Activated T-cell treated with anti-CD3 and anti-CD28 coated beads, Interleukin-2, amount 50 U/mL, for 4 hours (primary cell): Measurements from ENCODE around the gene REPS1. TPM values are rescaled to one million over a fixed set of nuclear protein-coding genes. Genes with fewer than 3 reads are reported as not detected.

Experiments
- ATAC-seq, 2 donors: fragments of 200-7000 bp; cut with Tn5 transposase; one replicate each; pipeline ENCODE4 v1.10.0; 2021
- DNase-seq: peaks from one replicate; pipeline ENCODE4 v3.0.0-alpha.2; 2020
- H3K27me3 Mint-ChIP-seq: one replicate; pipeline ENCODE4 v1.8.0; 2021; ENCODE audit warnings: low read depth, mixed read lengths
- H3K36me3 Mint-ChIP-seq: one replicate; pipeline ENCODE4 v1.8.0; 2022; ENCODE audit warnings: mixed read lengths; ENCODE audit not compliant: insufficient read depth
- H3K4me1 Mint-ChIP-seq: one replicate; pipeline ENCODE4 v1.8.0; 2021; ENCODE audit warnings: low read depth, mixed read lengths
- H3K4me3 Mint-ChIP-seq: one replicate; pipeline ENCODE4 v1.8.0; 2021; ENCODE audit warnings: mild to moderate bottlenecking, moderate library complexity, mixed read lengths
- H3K9me3 Mint-ChIP-seq: one replicate; pipeline ENCODE4 v1.8.0; 2021; ENCODE audit warnings: mixed read lengths
- total RNA-seq, 3 donors: library from RNA; stranded (reverse); gene quantifications; one replicate each; pipeline ENCODE4 v1.2.1, GENCODE V29; 2021

The REPS1 gene
- total RNA-seq, 3 donors from 2014 or later, result 58.5 to 62.4 (median 58.6) TPM

GRCh38 chr6:138907167-138907566, 80.9 kb downstream of the REPS1 start:
- Mint-ChIP-seq H3K4me3 (no peak overlapping the region), H3K36me3 (peaks cover 45% of the 10 kb centered on the region), H3K9me3 (no peaks in the 10 kb centered on the region), H3K27me3 (no peaks in the 10 kb centered on the region), H3K4me1 (no peaks in the 10 kb centered on the region)
- DNase-seq, result no peak
- no peak for ATAC-seq

GRCh38 chr6:138897031-138897430, 91.0 kb downstream of the REPS1 start:
- ATAC-seq (no peak), DNase-seq (no peak)
- Mint-ChIP-seq H3K4me3 (no peak overlapping the region), H3K36me3 (peaks cover 38% of the 10 kb centered on the region), H3K9me3 (no peaks in the 10 kb centered on the region), H3K27me3 (no peaks in the 10 kb centered on the region), H3K4me1 (no peaks in the 10 kb centered on the region)

GRCh38 chr6:138896104-138896756, 91.8 kb downstream of the REPS1 start:
- ATAC-seq (no peak), DNase-seq (no peak)
- Mint-ChIP-seq H3K36me3 (peaks cover 31% of the 10 kb centered on the region), H3K27me3 (no peaks in the 10 kb centered on the region), H3K9me3 (no peaks in the 10 kb centered on the region), H3K4me3 (no peak overlapping the region), H3K4me1 (no peaks in the 10 kb centered on the region)

- Mint-ChIP-seq H3K9me3 (no peaks in the 10 kb centered on the region), H3K4me3 (no peak overlapping the region)
- ATAC-seq, result no peak
These were observed 96.6 kb downstream of the REPS1 start for GRCh38 chr6:138891255-138891986.

GRCh38 chr6:138885156-138885819, 102.8 kb downstream of the REPS1 start:
- ATAC-seq (no peak), DNase-seq (no peak)
- Mint-ChIP-seq H3K4me3 (no peak overlapping the region), H3K36me3 (no peaks in the 10 kb centered on the region), H3K4me1 (no peaks in the 10 kb centered on the region), H3K9me3 (no peaks in the 10 kb centered on the region), H3K27me3 (no peaks in the 10 kb centered on the region)

More at GRCh38 chr6:138891255-138891986, 96.6 kb downstream of the REPS1 start:
- Mint-ChIP-seq H3K27me3 (no peaks in the 10 kb centered on the region), H3K4me1 (no peaks in the 10 kb centered on the region), H3K36me3 (no peaks in the 10 kb centered on the region)
- DNase-seq, result no peak

GRCh38 chr6:138882369-138883017, 105.6 kb downstream of the REPS1 start:
- Mint-ChIP-seq H3K4me1 (no peaks in the 10 kb centered on the region), H3K27me3 (no peaks in the 10 kb centered on the region), H3K36me3 (no peaks in the 10 kb centered on the region), H3K9me3 (no peaks in the 10 kb centered on the region), H3K4me3 (no peak overlapping the region)
- ATAC-seq (peak in 1 of 2 donors; percentile 35), DNase-seq (no peak)

GRCh38 chr6:138873191-138873590, 114.9 kb downstream of the REPS1 start:
- Mint-ChIP-seq H3K4me1 (no peaks in the 10 kb centered on the region), H3K4me3 (no peak overlapping the region), H3K36me3 (no peaks in the 10 kb centered on the region), H3K27me3 (no peaks in the 10 kb centered on the region), H3K9me3 (no peaks in the 10 kb centered on the region)
- ATAC-seq (no peak), DNase-seq (no peak)

- H3K4me3 Mint-ChIP-seq, result no peak overlapping the region
- no peaks in the 10 kb centered on the region for H3K27me3 Mint-ChIP-seq
- DNase-seq (no peak), ATAC-seq (no peak)
- no peaks in the 10 kb centered on the region for H3K4me1 Mint-ChIP-seq
- H3K36me3 Mint-ChIP-seq, result no peaks in the 10 kb centered on the region
- no peaks in the 10 kb centered on the region for H3K9me3 Mint-ChIP-seq
These were observed 118.7 kb downstream of the REPS1 start for GRCh38 chr6:138869398-138869797.

- Mint-ChIP-seq H3K4me3 (no peak overlapping the region), H3K9me3 (no peaks in the 10 kb centered on the region), H3K27me3 (peaks cover 1% of the 10 kb centered on the region), H3K36me3 (no peaks in the 10 kb centered on the region), H3K4me1 (no peaks in the 10 kb centered on the region)
- no peak for ATAC-seq
- DNase-seq, result no peak
These were observed 119.9 kb downstream of the REPS1 start for GRCh38 chr6:138868181-138868580.

- Mint-ChIP-seq H3K9me3 (no peaks in the 10 kb centered on the region), H3K4me1 (no peaks in the 10 kb centered on the region), H3K36me3 (no peaks in the 10 kb centered on the region), H3K27me3 (peaks cover 10% of the 10 kb centered on the region), H3K4me3 (no peak overlapping the region)
- ATAC-seq (no peak), DNase-seq (no peak)
These were observed 122.5 kb downstream of the REPS1 start for GRCh38 chr6:138865480-138866109.

- Mint-ChIP-seq H3K27me3 (peaks cover 10% of the 10 kb centered on the region), H3K36me3 (no peaks in the 10 kb centered on the region), H3K4me3 (no peak overlapping the region), H3K4me1 (no peaks in the 10 kb centered on the region), H3K9me3 (no peaks in the 10 kb centered on the region)
- ATAC-seq, result no peak
- DNase-seq, result no peak
These were observed 123.6 kb downstream of the REPS1 start for GRCh38 chr6:138864343-138864890.

- H3K4me1 Mint-ChIP-seq, result no peaks in the 10 kb centered on the region
- DNase-seq, result no peak
- H3K36me3 Mint-ChIP-seq, result no peaks in the 10 kb centered on the region
- no peak for ATAC-seq
- no peak overlapping the region for H3K4me3 Mint-ChIP-seq
- H3K9me3 Mint-ChIP-seq, result no peaks in the 10 kb centered on the region
- H3K27me3 Mint-ChIP-seq, result peaks cover 12% of the 10 kb centered on the region
These were observed 124.7 kb downstream of the REPS1 start for GRCh38 chr6:138863321-138863720.

GRCh38 chr6:138862456-138862855, 125.6 kb downstream of the REPS1 start:
- Mint-ChIP-seq H3K9me3 (no peaks in the 10 kb centered on the region), H3K36me3 (no peaks in the 10 kb centered on the region), H3K4me3 (no peak overlapping the region), H3K27me3 (peaks cover 12% of the 10 kb centered on the region), H3K4me1 (no peaks in the 10 kb centered on the region)
- DNase-seq, result no peak
- ATAC-seq, result no peak

GRCh38 chr6:138857775-138858174, 130.3 kb downstream of the REPS1 start:
- no peak overlapping the region for H3K4me3 Mint-ChIP-seq
- H3K4me1 Mint-ChIP-seq, result no peaks in the 10 kb centered on the region
- H3K27me3 Mint-ChIP-seq, result peaks cover 10% of the 10 kb centered on the region
- no peaks in the 10 kb centered on the region for H3K9me3 Mint-ChIP-seq
- no peaks in the 10 kb centered on the region for H3K36me3 Mint-ChIP-seq
- DNase-seq, result no peak
- ATAC-seq, result no peak
